Testis (tissue), 2 donors: Measurements from ENCODE around the gene ACOX3.

ENCODE experiments used
- POLR2A ChIP-seq: fragments of 450-650 bp; IDR thresholded peaks from one replicate; pipeline ENCODE4 v1.6.1; 2017; ENCODE audit warnings: antibody characterized with exemption, mild to moderate bottlenecking, moderate library complexity
- TF ChIP-seq, protein P1 (sequence below), 3 experiments: fragments of 450-650 bp in 2 of 3; fragments of 200-600 bp in 1 of 3; sonication (generic) in 1 of 3; IDR thresholded peaks; one replicate each; pipeline ENCODE4 v1.5.1; 2016 to 2019; ENCODE audit warnings: antibody characterized with exemption in 3 of 3, mild to moderate bottlenecking in 2 of 3, moderate library complexity in 1 of 3

DNA sequence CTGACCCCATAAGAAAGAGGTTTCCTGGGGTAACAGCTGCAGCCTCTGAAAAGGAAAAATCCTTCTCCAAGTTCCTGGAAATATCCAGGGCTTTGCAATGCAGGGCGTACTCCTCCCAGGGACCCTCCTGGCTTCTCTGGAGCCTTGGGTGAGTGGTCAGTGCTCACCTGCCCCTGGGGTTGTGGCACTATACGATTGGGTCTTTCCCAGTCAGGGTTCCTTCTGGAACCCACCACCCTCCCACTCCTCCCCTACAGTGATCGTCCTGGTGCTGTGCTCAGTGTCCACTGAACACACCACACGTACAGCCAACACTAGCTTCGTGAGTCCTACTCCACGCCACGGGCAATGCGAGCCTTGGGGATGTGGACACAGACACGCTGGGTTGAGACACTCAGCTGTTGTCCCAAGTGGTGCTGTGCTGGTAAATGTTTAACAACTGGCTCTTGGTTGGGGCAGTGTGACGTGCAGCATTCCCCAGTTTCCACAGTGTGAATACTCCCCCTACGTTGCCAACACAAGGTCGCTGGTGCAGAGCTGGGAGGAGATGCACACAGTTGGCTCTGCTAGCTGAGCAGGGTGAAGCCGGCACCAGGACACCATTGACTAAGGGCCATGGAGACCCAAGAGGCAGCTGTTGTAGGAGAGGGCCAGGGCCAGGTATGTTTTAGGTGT lies 105.6 kb downstream of the ACOX3 start:
- TF ChIP-seq, protein P1, sequence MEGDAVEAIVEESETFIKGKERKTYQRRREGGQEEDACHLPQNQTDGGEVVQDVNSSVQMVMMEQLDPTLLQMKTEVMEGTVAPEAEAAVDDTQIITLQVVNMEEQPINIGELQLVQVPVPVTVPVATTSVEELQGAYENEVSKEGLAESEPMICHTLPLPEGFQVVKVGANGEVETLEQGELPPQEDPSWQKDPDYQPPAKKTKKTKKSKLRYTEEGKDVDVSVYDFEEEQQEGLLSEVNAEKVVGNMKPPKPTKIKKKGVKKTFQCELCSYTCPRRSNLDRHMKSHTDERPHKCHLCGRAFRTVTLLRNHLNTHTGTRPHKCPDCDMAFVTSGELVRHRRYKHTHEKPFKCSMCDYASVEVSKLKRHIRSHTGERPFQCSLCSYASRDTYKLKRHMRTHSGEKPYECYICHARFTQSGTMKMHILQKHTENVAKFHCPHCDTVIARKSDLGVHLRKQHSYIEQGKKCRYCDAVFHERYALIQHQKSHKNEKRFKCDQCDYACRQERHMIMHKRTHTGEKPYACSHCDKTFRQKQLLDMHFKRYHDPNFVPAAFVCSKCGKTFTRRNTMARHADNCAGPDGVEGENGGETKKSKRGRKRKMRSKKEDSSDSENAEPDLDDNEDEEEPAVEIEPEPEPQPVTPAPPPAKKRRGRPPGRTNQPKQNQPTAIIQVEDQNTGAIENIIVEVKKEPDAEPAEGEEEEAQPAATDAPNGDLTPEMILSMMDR (IDR thresholded peaks at IDR 0.05), result no peak
- TF ChIP-seq POLR2A, result no peak
